Stimulated activated CD4-positive, alpha-beta T cell treated with anti-CD3 and anti-CD28 coated beads, TNF-alpha, amount 100 ng/mL, for 24 hours (primary cell): Measurements from ENCODE around the gene FZD2.

Experiments
- DNase-seq, 3 experiments: peaks; one replicate each; pipeline ENCODE4 v3.0.0-alpha.2; 2020; ENCODE audit warnings: low read depth in 3 of 3

The FZD2 gene

DNA sequence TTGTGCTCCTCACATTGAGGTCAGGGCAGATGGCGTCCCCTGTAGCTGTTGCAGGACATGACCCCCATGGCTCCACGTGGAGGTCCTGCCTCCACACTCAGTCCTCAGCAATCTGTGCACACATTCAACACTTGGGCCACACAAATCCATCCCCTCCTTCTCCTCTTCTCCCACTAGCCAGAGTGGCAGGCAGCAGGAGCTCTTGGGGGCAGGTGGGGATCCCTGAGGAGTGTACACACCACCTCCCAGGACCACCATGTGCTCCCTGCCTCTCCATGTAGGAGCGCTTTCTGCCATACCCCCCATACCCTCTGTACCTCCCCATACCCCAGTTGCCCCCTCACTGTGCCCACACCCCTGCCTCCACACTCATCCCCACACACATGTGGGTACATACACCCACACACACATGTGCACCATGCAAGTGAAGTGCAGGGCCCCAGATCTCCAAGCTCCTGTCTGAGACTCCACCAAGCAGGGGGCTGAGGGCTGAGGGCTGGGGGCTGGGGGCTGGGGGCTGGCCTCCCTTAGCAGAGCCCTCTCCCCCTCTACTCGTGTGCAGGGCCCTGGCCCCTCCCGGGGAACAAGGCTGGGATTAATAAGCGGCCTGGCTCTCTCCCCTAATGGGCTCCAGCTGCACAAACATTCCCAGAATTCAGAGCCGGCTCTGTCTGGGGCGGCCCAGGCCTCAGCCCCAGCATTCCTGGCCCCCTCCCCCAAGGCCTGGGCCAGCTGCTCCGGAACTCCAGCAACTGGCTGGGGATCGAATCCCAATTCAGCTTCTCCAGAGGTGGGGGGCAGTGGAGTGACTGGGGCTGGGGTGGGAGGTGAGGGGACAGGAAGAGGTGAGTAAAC, 50.8 kb downstream of the FZD2 start:
- no peak for DNase-seq

GRCh38 chr17:44608727-44609435, 51.6 kb downstream of the FZD2 start:
- DNase-seq = no peak

GRCh38 chr17:44610331-44610730, 53.0 kb downstream of the FZD2 start:
- DNase-seq = no peak
